Kidney capillary endothelial cell (primary cell): ENCODE data around the gene CREB5.
"Not testable (repeated sequence)": the region's sequence is repeated elsewhere in the genome, so short reads cannot be mapped to it uniquely, and the experiment has no call there.

Source experiments
- DNase-seq: peaks from one replicate; pipeline ENCODE4 v3.0.0-alpha.2; 2018; ENCODE audit warnings: low spot score

The CREB5 gene

DNA sequence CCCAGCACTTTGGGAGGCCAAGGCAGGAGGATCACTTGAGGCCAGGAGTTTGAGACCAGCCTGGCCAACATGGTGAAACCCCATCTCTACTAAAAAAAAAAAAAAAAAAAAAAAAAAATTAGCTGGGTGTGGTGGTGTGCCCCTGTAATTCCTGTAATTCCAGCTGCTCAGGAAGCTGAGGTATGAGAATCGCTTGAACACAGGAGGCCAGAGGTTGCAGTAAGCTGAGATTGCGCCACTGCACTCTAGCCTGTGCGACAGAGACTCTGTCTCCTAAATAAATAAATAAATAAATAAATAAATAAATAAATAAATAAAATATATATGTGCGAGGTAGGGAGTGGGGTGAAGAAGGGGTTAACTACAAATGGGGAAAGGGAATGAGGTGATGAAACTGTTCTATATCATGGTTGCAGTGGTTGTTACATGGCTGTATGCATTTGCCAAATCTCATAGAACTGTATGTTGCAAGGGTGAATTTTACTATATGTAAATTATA is 199.1 kb downstream of the CREB5 start:
- DNase-seq, result not testable (repeated sequence)

DNA sequence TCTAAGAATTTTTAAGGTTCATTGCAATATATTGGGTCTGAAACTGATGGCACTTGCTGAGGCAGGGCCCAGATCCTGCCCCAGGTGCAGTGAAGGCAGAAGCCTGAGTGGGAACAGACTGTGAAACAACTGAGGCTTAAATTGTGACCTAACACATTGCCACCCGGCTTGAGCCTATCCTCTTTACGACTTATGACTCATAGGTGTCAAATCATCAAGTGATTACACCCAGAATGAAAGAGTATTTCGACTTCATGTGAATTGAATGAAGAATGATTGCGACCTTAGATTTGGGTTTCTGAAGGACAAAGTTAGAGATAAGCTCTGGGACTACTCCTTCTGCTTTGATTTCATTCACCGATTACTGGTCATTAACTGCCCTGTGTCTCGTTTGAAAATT is 200.9 kb downstream of the CREB5 start:
- DNase-seq, result no peak

DNA sequence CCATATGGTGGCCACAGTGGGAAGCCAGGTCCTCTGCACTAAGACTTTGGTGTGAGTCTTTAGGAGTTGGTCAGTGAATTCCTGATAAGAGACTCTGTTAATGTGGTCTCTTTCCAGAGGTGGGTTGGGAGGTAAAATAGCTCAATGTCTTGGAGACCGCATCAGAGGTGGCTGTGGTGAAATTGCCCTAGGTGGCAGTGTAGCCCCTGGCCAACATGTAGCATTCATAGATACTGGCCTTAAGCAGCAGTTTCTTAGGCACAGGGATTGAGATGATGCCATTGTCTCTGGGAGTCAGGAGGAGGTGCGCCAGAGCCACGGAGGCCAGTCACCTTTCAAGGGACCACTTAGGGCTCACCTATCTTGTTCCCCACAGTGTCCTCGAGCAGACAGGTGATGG is 202.8 kb downstream of the CREB5 start:
- DNase-seq, result no peak

DNA sequence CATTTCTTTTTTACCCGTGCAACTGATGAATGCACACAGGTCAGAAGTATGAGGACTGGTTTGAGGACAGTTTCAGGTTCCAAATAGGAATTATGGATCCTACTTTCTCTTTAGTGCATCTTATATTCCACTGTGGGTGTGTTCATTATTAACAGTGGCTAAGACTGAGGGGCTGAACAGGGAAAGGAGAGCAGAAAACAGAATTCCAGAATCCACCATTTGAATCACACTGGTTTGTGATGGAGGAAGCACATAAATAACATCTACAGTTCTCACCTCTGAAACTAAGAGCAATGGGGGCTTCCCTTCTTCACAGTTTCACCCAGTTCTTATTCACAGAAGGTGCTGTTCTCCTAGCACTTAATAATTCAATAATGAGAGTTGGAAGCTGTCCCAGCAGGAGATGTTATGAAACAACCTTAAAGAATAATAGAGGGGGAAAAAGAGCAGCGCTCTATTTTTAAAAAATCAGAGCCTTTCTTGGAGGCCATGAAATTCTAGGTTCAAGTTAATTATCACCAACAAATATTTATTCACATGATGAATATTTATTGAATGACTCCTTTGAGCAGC is 205.1 kb downstream of the CREB5 start:
- no peak for DNase-seq

DNA sequence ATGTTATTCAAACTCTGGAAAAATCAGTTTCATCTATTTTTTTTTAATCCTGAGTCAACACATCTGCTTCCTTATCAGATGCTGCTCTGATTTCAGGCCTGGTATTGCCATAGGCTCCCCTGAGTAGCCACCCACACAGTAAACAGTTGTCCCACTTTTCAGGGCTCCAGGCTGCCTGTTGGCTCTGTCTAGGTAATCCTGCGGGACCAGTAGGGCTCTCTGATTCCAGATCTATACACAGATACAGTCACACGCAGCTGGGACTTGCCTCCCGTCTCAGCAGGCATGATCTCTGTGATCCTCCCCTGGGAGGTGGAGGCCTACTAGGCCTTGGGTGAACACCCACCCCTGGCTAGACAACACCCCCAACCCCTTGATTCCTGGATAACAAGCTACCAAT is 206.1 kb downstream of the CREB5 start:
- no peak for DNase-seq

DNA sequence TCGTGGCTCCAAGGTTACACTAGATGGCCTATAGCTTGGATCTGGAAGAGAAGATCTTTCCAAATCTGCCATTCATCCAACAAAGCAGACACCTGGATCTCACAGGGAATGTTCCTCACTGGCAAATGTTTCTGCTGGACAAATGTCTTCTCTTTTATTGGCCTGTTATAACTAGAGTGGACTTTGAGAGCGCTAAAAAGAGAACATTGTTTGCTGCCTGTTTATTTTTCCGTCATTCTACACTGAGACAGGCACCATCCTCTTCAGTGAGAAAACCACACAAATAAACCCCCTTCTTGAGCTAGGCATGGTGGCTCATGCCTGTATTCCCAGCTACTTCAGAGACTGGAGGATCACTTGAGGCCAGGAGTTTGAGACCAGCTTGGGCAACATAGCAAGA is 206.9 kb downstream of the CREB5 start:
- DNase-seq, result no peak

DNA sequence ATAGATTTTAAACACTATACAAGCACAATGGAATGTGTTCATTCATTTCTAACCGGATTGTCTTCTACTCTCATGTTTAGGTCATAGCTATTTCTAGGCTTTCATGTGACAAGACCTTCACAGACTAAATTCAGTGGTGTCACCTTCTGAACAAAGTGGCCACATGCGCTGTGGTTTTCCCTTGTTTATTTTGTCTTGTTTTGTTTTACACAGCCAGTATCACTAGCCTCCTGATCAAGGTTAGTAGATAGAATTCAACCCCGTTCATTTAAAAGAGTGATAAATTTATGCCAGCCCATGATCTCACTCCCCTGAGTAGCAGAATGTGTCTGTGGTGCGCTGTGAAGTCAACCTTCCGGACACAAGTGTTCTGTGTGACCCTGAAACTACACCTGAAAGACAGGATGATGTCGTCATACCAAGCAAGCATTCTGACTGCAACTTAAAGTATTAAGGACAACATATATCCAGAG is 209.1 kb downstream of the CREB5 start:
- no peak for DNase-seq

DNA sequence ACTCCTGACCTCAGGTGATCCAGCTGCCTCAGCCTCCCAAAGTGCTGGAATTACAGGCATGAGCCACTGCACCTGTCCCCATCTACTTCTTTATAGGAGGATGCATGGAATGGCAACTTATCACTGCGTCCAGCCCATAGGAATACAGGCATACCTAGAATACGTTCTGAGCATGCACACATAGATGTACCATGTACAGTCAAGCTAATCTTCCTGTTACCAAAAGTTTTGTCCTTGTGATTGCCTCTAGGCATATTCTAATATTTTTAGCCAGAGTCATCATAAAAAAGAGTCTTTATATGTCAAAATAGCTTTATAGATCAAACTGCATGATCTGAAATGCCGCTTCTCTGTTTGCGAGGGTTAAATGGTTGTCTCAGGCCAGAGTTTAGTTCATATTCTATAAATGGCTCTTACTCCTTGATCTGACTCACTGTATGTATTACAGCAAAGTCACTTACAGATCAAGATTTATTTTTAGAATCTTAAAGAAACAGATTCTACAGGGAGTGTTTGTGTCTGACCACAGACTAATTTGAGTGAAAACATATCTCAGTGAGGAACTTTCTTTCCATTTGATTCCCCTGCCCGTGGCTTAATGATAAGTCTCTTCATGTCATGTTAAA is 210.9 kb downstream of the CREB5 start:
- peak; percentile 29 for DNase-seq

DNA sequence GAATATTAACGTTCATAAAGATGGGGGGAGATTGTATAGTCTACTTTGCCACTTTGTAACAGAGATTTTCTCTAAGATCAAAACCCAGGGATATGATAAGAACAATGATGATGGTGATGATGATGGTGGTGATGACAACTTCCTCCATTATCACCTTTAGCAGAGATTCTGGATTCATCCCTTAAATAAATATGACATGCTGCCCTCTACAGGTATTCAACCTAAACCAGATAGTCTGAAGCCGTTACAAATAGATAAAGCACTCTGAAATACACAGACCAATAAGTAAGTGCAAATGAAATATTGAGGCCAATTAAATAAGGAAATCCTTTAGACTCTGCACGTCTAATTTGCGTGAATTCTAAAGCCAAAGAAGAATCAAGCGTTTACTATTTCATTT is 211.5 kb downstream of the CREB5 start:
- no peak for DNase-seq

DNA sequence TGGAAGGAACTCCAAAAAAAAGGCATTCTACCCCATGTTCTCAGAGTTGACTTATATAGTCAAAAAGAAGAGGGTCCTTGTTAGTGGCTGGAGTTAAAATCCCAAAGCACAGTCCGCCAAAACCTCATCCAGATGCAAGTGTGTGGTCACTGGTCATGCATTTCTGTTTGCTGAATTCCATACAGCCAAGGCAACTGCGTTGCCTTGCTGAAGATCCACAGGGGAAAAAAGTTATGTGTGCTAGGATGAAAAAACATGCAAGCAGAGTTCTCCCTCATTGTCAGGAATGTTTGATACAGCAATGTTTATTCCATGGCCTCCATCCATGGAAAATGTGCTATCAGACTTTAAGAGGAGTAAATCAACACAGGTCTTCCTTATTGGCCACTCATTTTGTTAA is 213.1 kb downstream of the CREB5 start:
- DNase-seq, result no peak

DNA sequence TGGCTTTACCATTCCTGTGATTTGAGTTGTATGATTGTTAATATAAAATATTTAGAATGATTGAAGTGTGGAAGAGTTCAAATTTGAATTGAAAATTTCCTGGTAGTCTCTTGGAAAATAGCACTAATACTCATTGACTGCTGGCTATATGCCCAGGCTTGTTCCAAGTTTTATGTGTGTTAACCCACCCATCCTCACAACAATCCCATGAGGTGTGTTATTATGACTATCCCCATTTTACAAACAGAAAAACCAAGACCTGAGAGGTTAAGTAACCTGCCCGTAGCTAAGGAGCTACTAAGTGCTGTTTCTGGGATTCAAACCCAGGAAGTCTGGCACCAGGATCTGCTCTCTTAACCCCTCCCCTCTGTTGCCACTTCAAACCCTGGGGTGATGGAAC is 213.9 kb downstream of the CREB5 start:
- no peak for DNase-seq

DNA sequence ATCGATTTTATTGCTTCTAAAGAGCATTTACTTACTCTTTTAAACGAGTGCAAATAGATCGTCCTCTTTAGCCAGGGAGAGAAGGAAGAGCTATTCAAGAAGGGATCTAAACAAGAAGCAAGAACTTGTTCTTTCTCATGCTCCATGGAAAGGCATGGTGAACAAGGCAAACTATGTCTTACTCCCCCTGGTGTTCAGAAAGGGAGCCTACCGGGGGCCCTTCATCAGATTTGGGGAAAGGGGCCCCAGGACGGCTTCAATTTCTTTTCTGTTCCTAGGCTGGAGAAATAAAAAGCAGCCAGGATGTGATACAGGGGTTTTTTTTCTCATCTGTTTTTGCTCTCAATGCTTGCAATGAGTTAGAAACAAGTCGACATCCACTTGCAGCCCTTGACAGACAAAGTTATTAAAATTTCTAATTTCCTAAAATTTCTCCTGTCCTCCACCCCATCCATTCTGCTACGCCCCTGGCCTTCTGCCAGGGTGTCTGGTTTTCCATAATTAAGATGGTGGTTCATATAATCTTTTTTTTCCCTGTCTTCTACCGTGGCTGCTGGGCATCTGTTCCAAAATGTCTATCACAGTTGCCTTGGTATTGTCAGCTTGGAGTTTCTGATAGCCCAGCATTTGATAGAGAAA is 214.4 kb downstream of the CREB5 start:
- DNase-seq, result peak; percentile 31

DNA sequence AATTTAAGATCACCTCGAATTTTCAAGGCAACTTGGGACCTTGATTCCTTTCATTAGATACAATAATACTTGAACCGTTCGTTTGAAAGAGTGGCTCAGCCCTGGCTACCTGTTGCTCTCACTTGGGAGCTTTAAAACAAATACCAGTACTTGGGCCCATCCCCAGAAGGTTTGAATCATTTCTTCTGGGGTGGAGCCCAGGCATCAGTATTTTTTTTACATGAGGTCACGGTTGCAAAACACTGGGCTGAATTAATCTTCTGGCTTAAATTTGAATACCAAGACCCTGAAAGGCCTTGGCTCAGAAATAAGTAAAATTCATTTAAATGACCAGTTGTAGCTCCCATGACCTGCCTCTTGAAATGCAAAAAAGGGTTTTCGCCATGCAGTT is 214.9 kb downstream of the CREB5 start:
- no peak for DNase-seq

DNA sequence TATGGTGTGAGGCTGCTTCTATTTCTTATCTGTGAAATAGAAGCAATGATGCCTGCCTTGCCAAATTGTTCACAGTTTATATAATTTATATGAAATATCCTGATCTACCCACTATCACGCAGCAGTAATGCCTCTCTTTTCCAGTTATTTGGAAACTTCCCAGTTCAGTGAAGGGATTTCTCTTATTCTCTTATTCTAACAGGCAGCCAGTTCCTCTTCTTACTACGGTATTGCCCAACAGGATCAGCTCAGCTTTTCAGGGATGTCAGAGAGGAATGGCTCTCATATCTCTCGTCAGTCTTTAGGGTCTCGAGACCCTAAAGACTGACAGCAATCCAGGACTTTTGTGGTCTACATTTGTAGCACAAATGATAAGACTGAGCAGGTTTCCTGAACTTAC is 215.6 kb downstream of the CREB5 start:
- no peak for DNase-seq

DNA sequence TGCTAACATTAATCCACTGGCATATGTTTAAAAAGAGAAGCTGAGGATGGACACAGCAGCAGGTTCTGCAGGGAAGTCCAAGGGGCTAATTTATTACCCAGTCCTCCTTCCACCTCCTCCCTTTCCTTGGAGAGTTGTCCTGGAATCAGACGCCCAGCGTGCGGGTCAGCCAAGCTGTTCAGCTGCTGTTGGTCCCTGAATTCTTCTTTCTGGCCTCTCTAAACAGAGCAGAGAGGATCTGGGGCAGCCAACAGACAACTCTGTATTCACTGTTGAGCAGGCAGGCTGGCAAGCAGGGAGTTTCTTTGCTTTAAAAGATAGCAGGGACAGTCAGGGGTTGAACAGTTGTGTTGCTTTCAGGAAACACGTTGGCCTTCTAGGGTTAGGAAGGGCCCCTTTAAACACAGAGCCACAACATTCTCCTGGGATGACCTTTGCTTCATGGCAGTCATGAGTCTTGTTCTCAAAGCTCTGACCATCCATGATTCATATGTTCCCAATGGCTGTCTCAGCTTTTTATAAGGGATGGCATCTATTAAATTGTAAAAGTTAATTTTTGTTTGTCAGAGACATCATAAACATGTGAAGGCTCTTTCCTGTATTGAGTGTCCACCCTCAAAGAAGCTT is 217.0 kb downstream of the CREB5 start:
- DNase-seq, result no peak

DNA sequence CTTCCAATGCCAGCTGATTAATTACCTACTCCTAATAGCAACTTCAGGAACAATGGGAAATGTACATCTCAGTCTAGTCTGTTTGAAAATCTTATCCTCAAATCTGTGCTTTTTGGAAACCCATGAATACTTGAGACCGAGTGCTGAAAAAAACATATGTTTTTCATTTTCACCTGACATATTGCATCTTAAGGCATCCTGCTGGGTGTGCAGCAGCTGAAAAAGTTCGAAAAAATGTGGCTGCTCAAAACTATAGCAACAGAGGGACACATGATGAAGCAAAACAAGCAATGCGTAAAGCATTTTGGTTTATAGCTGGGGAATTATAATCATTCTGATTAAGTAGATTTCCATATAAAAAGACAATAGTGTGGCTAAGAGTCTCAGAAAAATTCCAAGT is 218.0 kb downstream of the CREB5 start:
- no peak for DNase-seq

DNA sequence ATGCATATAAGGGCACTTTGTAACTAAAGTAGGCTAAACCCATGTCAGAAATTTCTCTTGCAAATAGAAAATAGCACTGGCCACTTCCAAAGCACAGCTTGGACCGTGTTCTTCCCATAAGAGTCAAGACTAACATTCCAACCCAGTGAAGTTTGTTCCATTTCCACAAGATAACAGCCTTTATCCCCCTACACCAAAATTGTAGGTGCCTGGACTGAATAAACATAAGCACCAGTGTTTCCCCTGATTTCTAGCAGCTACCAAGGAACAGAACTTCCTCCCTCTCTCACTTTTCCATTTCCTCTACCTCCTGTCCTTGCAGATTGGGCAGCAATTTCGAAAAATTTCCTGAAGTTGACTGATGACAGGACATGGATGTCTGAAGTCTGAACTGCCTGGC is 219.7 kb downstream of the CREB5 start:
- DNase-seq, result no peak

DNA sequence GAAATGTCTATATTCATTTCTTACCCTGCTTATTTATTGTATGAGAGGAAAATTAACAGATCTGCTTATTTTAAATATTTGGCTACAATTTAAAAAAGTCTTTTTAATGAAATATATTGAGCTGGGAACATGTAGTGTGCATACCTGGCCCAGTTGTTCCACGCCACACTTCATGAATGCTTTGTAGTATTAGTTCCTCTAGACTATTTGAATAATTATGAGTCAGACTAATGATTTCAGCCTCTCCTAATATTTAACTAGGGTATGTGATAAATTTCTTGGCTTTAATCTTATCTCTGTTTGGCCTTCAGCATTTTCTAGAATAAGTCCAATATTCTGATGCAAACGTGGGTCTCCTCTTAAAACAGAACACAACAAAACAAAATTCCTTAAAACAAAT is 226.6 kb downstream of the CREB5 start:
- no peak for DNase-seq

DNA sequence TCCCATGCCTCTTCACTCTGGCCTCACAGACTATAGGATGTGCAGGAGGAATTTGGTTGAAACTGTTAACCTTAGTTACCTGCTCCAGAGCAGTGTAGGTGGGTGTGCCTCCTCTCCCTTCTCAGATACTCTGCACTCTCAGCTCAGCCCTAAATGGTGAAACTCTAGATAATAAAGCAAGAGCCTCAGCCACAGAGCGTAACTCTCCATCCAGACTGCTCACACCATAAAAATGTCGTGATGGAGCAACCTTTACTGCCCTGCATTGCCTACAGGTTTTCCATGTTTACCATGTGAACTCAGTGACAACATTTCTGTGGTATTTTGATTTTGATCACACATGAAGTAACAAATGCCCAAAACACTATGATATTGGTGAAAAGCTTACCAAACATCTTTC is 227.7 kb downstream of the CREB5 start:
- no peak for DNase-seq

DNA sequence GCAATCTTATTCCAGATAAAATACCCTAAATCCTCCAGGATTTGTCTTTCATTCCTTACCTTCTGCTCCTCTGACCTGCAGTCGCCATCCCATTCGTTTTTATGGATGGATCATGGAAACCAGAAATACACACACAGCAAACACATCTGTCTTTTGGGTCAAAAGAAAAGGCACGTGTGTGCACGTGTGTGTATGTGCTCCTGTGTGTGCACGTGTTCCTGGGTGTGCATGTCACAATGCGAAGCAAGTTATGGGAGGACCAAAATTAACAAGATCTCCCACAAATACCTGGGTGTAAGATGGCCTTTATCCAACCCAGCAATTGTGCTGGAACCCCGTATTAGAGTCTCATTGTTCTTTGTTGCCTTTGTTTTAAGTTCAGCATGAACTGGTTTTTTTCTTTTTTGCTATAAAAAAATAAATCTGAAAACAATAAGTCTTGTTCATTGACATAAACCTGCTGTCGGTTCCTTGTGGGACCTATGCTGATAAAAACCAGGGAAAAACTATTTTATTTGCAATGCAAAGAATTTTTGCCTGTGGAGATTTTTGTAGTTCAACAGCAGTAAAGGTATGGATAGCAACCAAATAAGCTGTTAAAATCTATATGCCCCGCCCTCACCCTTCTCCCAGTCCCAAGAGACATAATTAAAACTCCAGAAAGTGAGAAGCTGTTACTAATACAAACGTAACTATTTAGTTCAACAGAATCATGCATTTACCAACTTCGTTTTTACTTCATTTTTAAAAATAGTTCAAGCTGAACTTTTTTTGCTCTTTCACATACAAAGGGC is 229.6 kb downstream of the CREB5 start:
- no peak for DNase-seq

DNA sequence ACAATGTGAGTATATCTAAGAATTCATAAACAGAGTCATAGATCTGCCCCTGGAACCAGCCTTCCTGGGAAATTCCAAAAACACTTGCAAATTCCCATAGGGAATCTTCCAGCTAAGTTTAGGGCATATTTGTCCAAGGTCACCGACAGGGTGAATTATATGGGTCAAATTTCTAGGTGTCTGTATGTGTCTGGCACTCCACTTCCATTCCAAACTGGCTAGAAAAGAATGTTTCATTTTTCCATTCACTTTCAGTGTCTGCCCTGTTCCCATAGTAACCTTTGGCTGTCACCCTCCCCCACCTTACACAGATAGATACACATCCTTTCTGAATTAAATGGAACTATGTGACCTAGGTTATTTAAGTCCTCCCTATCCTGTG is 230.9 kb downstream of the CREB5 start:
- no peak for DNase-seq

DNA sequence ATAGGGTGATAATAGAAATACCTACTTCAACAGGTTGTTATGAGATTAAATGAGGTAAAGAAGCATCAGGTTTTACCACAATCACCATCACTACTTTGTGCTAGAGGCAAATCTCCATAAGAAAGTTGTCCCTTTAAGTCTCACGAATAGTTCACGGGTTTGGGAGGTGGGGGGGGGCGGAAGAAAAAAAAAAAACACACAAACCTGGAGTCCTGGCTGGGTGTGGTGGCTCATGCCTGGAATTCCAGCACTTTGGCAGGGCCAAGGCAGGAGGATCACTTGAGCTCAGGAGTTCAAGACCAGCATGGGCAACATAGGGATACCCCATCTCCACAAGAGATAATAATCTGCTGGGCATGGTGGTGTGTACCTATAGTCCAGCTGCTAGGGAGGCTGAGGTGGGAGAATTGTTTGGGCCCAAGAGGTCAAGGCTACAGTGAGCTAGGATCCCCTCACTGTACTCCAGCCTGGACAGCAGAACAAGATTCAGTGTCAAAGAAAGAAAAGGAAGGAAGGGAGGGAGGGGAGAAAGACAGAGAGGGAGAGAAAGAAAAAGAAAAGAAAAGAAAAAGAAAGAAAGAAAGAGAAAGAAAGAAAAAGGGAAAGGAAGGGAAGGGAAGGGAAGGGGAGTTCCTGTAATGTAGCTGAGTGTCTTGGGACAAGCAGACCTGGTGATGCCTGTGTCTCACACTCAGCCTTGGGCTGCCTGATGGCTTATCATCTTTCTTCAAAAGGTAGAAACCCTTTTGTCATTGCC is 231.4 kb downstream of the CREB5 start:
- no peak for DNase-seq
